ENCODE measurements around the gene IZUMO4.
A peak's percentile ranks its signal among the peaks of the same experiment; 100 is the strongest.

Gene IZUMO4

GRCh38 chr19:2059422-2060201 lies 37.1 kb upstream of the IZUMO4 start:
- peak; percentile 25 for DNase-seq

- DNase-seq, result peak; percentile 40
Measured at GRCh38 chr19:2060884-2061494, 35.7 kb upstream of the IZUMO4 start.

GRCh38 chr19:2061495-2062388 lies 35.0 kb upstream of the IZUMO4 start:
- DNase-seq, result peak; percentile 95

GRCh38 chr19:2062389-2062729 lies 34.4 kb upstream of the IZUMO4 start:
- no peak for DNase-seq

- DNase-seq, result no peak
Measured at GRCh38 chr19:2062770-2063169, 33.9 kb upstream of the IZUMO4 start.

- no peak for DNase-seq
Measured at GRCh38 chr19:2063824-2064223, 32.9 kb upstream of the IZUMO4 start.

- no peak for DNase-seq
Measured at GRCh38 chr19:2064395-2064787, 32.3 kb upstream of the IZUMO4 start.

GRCh38 chr19:2064788-2065524 lies 31.8 kb upstream of the IZUMO4 start:
- DNase-seq, result no peak

GRCh38 chr19:2070436-2070827 lies 26.3 kb upstream of the IZUMO4 start:
- no peak for DNase-seq

GRCh38 chr19:2070986-2071673 lies 25.6 kb upstream of the IZUMO4 start:
- no peak for DNase-seq

- DNase-seq, result no peak
Measured at GRCh38 chr19:2072757-2073551, 23.8 kb upstream of the IZUMO4 start.

- DNase-seq, result no peak
Measured at GRCh38 chr19:2076526-2076944, 20.2 kb upstream of the IZUMO4 start.

GRCh38 chr19:2077398-2077797 lies 19.3 kb upstream of the IZUMO4 start:
- no peak for DNase-seq

GRCh38 chr19:2077833-2078619 lies 18.7 kb upstream of the IZUMO4 start:
- DNase-seq, result no peak

GRCh38 chr19:2079076-2079864 lies 17.4 kb upstream of the IZUMO4 start:
- no peak for DNase-seq

GRCh38 chr19:2079865-2080301 lies 16.8 kb upstream of the IZUMO4 start:
- no peak for DNase-seq

- DNase-seq, result no peak
Measured at GRCh38 chr19:2080336-2080988, 16.3 kb upstream of the IZUMO4 start.

GRCh38 chr19:2081873-2082810 lies 14.6 kb upstream of the IZUMO4 start:
- DNase-seq, result no peak
